Fibroblast of skin of back (primary cell): ENCODE results near the gene MYADM.
"Not testable (repeated sequence)": the region's sequence is repeated elsewhere in the genome, so short reads cannot be mapped to it uniquely, and the experiment has no call there.

Experiments
- DNase-seq: peaks from one replicate; pipeline ENCODE4 v3.0.0-alpha.2; 2013

Gene MYADM

GRCh38 chr19:53868892-53869804 is 1.5 kb downstream of the MYADM start:
- DNase-seq: peak; percentile 94

- DNase-seq: not testable (repeated sequence)
Measured at GRCh38 chr19:53869805-53870484, 2.3 kb downstream of the MYADM start.

- no peak for DNase-seq
Measured at GRCh38 chr19:53870485-53870844, 2.8 kb downstream of the MYADM start.

GRCh38 chr19:53871454-53871853 is 3.8 kb downstream of the MYADM start:
- DNase-seq: no peak

GRCh38 chr19:53872762-53873161 is 5.1 kb downstream of the MYADM start:
- DNase-seq: no peak

GRCh38 chr19:53873773-53874605 is 6.3 kb downstream of the MYADM start:
- no peak for DNase-seq

GRCh38 chr19:53874606-53874990 is 6.9 kb downstream of the MYADM start:
- no peak for DNase-seq

GRCh38 chr19:53875602-53876325 is 8.1 kb downstream of the MYADM start:
- DNase-seq: no peak

- DNase-seq: no peak
Measured at GRCh38 chr19:53876651-53877224, 9.1 kb downstream of the MYADM start.

- no peak for DNase-seq
Measured at GRCh38 chr19:53877361-53877766, 9.7 kb downstream of the MYADM start.

GRCh38 chr19:53878776-53879139 is 11.1 kb downstream of the MYADM start:
- no peak for DNase-seq

GRCh38 chr19:53879140-53880081 is 11.7 kb downstream of the MYADM start:
- peak; percentile 92 for DNase-seq

- DNase-seq: no peak
Measured at GRCh38 chr19:53880711-53881481, 13.2 kb downstream of the MYADM start.

- DNase-seq: no peak
Measured at GRCh38 chr19:53881482-53882390, 14.1 kb downstream of the MYADM start, which contains the start of gene PRKCG. TSS of gene PRKCG (plus strand) at chr19:53882197. CDS start at chr19:53882495, 298 bp downstream.

GRCh38 chr19:53882391-53883050 is 14.8 kb downstream of the MYADM start:
- DNase-seq: no peak

GRCh38 chr19:53883231-53883661 is 15.6 kb downstream of the MYADM start:
- DNase-seq: no peak

- no peak for DNase-seq
Measured at GRCh38 chr19:53883741-53884140, 16.1 kb downstream of the MYADM start.

GRCh38 chr19:53884256-53884655 is 16.6 kb downstream of the MYADM start:
- no peak for DNase-seq
